Measurements from ENCODE around the gene MYO5B. TPM values are rescaled to one million over a fixed set of nuclear protein-coding genes. Genes with fewer than 3 reads are reported as not detected.

Gene MYO5B
- total and polyA plus RNA-seq, 2 experiments from 2014 or later: 20.3 to 41.9 TPM

GRCh38 chr18:49899657-49900330 lies 295.2 kb downstream of the MYO5B start:
- Histone ChIP-seq H2AFZ (no peak overlapping the region), H3K36me3 (replicated peaks; ENCODE audit: insufficient read depth, low read depth) (no peaks in the 10 kb centered on the region), H3K79me2 (no peaks in the 10 kb centered on the region), H3K27ac (no peak overlapping the region), H3K27me3 (no peaks in the 10 kb centered on the region), H3K9me3 (ENCODE audit: low read depth) (no peaks in the 10 kb centered on the region), H4K20me1 (ENCODE audit: insufficient read depth, poor library complexity, severe bottlenecking) (no peaks in the 10 kb centered on the region), H3K4me3 (no peak overlapping the region), H3K9me2 (replicated peaks; ENCODE audit: insufficient read depth) (no peaks in the 10 kb centered on the region), H3K4me2 (no peak overlapping the region), H3K4me1 (ENCODE audit: insufficient read depth) (no peaks in the 10 kb centered on the region)
- no peak for TF ChIP-seq CTCF (IDR thresholded peaks at IDR 0.05; ENCODE audit: poor library complexity)
- no peak for TF ChIP-seq EZH2phosphoT487 (IDR thresholded peaks at IDR 0.05; ENCODE audit: low read depth, severe bottlenecking, unreplicated experiment)
- TF ChIP-seq EZH2 (IDR thresholded peaks at IDR 0.05; ENCODE audit: borderline replicate concordance): no peak
- no peak for DNase-seq (ENCODE audit: low spot score)
- WGBS (ENCODE audit: low lambda C conversion rate, missing lambda C conversion rate): 88% methylated on average over 5 of the region's 5 CpGs

- H3K4me3 ChIP-seq: no peak overlapping the region
- no peaks in the 10 kb centered on the region for H3K27me3 ChIP-seq
- no peaks in the 10 kb centered on the region for H3K36me3 ChIP-seq (replicated peaks; ENCODE audit: insufficient read depth, low read depth)
- H3K27ac ChIP-seq: no peak overlapping the region
- peak; percentile 84 for DNase-seq (ENCODE audit: low spot score)
- no peaks in the 10 kb centered on the region for H3K9me3 ChIP-seq (ENCODE audit: low read depth)
- H3K79me2 ChIP-seq: no peaks in the 10 kb centered on the region
- TF ChIP-seq EZH2 (IDR thresholded peaks at IDR 0.05; ENCODE audit: borderline replicate concordance) (no peak), CTCF (IDR thresholded peaks at IDR 0.05; ENCODE audit: poor library complexity) (no peak), EZH2phosphoT487 (IDR thresholded peaks at IDR 0.05; ENCODE audit: low read depth, severe bottlenecking, unreplicated experiment) (no peak)
- H3K4me1 ChIP-seq (ENCODE audit: insufficient read depth): no peaks in the 10 kb centered on the region
- H3K4me2 ChIP-seq: no peak overlapping the region
- WGBS (ENCODE audit: low lambda C conversion rate, missing lambda C conversion rate): 57% methylated on average over 7 of the region's 7 CpGs
- no peaks in the 10 kb centered on the region for H4K20me1 ChIP-seq (ENCODE audit: insufficient read depth, poor library complexity, severe bottlenecking)
- H3K9me2 ChIP-seq (replicated peaks; ENCODE audit: insufficient read depth): no peaks in the 10 kb centered on the region
- no peak overlapping the region for H2AFZ ChIP-seq
These were observed 296.5 kb downstream of the MYO5B start for GRCh38 chr18:49898421-49898820.

- DNase-seq (ENCODE audit: low spot score): no peak
- Histone ChIP-seq H3K36me3 (replicated peaks; ENCODE audit: insufficient read depth, low read depth) (no peaks in the 10 kb centered on the region), H3K4me2 (no peak overlapping the region), H3K4me1 (ENCODE audit: insufficient read depth) (no peaks in the 10 kb centered on the region), H3K9me3 (ENCODE audit: low read depth) (no peaks in the 10 kb centered on the region), H2AFZ (no peak overlapping the region), H3K27ac (no peak overlapping the region), H3K27me3 (no peaks in the 10 kb centered on the region), H3K9me2 (replicated peaks; ENCODE audit: insufficient read depth) (no peaks in the 10 kb centered on the region), H3K79me2 (no peaks in the 10 kb centered on the region), H3K4me3 (no peak overlapping the region), H4K20me1 (ENCODE audit: insufficient read depth, poor library complexity, severe bottlenecking) (no peaks in the 10 kb centered on the region)
- 95% methylated on average over 11 of the region's 11 CpGs for WGBS (ENCODE audit: low lambda C conversion rate, missing lambda C conversion rate)
- no peak for TF ChIP-seq CTCF (IDR thresholded peaks at IDR 0.05; ENCODE audit: poor library complexity)
- TF ChIP-seq EZH2 (IDR thresholded peaks at IDR 0.05; ENCODE audit: borderline replicate concordance): no peak
- TF ChIP-seq EZH2phosphoT487 (IDR thresholded peaks at IDR 0.05; ENCODE audit: low read depth, severe bottlenecking, unreplicated experiment): no peak
These were observed 300.3 kb downstream of the MYO5B start for GRCh38 chr18:49894517-49895226.

All from hepatocyte (in vitro differentiated cells).